Measurements from ENCODE around the gene DYRK1A.

DYRK1A gene

DNA sequence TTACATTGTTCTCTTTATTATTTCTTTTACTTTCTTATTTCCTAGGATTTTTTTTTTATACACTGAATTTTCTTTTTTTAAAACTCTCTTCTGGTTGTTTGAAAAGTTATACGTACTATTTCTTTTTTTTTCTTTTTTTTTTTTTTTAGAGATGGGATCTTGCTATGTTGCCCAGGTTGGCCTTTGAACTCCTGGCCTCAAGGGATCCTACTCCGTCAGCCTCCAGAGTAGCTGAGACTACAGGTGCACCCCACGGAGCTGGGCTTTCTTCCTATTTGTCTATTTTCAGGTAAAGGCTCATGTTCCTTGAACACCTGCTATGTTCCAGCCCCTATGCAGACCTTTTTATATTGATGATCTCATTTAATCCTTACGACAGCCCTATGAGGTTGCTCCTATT, 29.4 kb upstream of the DYRK1A start:
- H3K4me3 ChIP-seq (ENCODE audit: low read length) = no peak overlapping the region
- TF ChIP-seq, protein P1, sequence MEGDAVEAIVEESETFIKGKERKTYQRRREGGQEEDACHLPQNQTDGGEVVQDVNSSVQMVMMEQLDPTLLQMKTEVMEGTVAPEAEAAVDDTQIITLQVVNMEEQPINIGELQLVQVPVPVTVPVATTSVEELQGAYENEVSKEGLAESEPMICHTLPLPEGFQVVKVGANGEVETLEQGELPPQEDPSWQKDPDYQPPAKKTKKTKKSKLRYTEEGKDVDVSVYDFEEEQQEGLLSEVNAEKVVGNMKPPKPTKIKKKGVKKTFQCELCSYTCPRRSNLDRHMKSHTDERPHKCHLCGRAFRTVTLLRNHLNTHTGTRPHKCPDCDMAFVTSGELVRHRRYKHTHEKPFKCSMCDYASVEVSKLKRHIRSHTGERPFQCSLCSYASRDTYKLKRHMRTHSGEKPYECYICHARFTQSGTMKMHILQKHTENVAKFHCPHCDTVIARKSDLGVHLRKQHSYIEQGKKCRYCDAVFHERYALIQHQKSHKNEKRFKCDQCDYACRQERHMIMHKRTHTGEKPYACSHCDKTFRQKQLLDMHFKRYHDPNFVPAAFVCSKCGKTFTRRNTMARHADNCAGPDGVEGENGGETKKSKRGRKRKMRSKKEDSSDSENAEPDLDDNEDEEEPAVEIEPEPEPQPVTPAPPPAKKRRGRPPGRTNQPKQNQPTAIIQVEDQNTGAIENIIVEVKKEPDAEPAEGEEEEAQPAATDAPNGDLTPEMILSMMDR (conservative IDR thresholded peaks at IDR 0.05; ENCODE audit: low read length) = no peak
- no peak for DNase-seq (ENCODE audit: low read depth)

DNA sequence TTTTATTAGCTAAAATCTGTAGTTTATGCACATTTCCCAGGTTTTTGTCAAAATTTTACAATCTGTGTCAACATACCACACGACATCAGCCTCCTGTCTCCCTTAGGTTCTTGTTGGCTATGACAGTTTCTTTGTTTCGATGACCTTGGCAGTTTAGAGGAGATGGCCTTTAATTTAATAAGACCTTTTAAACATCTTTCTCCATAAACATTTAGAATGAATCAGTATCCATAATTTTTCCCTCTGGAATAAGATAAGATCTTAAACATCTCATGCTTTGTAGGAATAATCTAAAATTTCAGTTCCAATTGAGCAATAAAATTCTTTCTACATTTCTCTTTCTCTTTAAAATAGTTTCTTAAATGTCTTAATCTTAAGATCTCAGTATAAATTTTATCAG, 28.7 kb upstream of the DYRK1A start:
- peak; percentile 13 for DNase-seq (ENCODE audit: low read depth)
- no peak overlapping the region for H3K4me3 ChIP-seq (ENCODE audit: low read length)
- TF ChIP-seq, protein P1 (conservative IDR thresholded peaks at IDR 0.05; ENCODE audit: low read length) = no peak

DNA sequence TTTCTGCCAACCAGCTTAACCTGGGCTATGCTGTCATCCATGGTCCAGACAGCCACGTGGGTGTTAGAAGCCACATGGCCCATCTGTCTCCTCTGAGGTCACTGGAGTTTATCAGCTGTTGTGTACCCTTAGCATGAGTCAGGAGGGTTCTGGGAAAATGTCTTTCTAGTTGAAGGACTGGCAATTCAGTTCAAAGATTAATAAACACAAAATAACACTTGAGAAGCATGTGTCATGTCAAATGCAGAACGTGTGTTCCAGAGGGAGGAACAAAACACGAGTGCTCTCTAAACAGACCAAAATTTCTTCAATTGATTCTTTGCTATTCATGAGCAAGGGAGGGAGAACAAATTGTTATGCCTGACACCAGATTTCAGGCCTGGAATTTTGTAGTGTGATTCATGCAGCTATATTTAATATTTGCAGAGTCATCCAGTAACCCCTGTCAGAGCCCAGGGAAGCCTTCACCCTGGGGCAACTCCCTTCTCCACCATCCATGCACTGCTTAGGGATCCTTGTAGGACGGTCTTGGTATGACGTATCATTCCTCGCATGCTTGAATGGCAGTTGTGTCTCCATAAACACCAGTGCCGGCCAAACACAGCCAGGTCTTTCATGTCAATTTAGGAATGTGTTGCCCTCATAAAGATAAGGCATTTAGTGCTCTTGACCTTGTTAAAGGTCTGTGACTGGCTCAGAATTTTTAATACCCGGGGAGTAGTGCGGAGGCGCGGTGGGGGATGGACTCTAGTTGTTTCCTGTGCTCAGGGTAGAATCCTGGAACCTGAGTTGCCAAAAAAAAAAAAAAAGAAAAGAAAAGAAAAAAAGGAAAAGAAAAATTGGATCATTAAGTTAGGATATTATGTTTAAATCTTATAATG, 27.7 kb upstream of the DYRK1A start:
- peak overlapping the region; percentile 1; the same call in 1 of the 2 replicates for H3K4me3 ChIP-seq (ENCODE audit: low read length)
- TF ChIP-seq, protein P1 (conservative IDR thresholded peaks at IDR 0.05; ENCODE audit: low read length) = no peak
- DNase-seq (ENCODE audit: low read depth) = peak; percentile 95

DNA sequence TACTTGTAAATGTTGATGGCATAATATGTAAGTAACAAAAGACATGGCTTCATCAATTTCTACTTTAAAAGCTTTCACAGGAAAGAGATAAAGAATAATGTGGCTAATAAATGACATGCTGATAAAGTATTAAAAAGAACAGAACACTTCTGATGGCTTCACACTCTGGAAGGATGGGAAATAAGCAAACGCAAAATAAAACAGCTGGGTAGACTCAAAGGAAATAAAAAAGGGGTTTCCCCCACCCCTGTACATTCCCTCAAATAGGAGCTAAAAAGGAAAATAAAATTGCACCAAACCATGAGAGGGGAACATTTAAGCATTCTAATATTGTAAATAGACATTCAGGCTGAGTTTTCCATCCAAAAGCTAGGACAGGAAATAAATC, 27.0 kb upstream of the DYRK1A start:
- no peak overlapping the region for H3K4me3 ChIP-seq (ENCODE audit: low read length)
- no peak for DNase-seq (ENCODE audit: low read depth)
- TF ChIP-seq, protein P1 (conservative IDR thresholded peaks at IDR 0.05; ENCODE audit: low read length) = no peak

DNA sequence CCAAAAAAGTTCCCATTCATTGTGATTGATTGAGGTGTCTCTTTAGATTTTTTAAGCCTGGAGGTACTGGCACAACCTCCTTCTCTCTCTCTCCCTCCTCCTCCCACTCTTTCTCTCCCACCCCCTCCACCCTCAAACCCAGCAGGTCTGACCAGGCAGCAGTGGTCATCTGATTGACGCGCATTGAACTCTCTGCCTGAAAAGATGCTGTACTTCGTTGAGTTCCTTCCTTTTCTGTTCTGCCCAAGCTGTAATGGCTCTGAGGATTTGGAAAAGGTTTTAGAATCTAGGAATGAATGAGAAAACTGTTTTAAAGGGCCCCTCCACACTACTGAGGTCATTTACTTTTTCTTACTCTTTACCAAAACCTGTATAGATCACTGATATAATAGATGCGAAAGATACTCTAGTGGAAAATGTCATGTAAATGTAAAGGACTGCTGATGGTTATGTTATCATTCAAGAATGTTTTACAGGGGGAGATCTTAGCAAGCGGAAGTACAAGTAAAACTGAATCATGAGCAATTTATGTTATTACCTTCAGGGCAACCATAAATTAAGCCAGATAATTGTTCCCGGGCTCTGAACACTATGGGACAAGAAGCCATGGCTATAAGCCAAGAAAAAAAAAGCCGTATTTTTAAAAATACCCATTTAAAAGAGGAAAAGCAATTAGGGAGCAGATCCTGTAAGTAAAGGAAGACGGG, 25.2 kb upstream of the DYRK1A start:
- H3K4me3 ChIP-seq (ENCODE audit: low read length) = no peak overlapping the region
- TF ChIP-seq, protein P1 (conservative IDR thresholded peaks at IDR 0.05; ENCODE audit: low read length) = no peak
- DNase-seq (ENCODE audit: low read depth) = peak; percentile 36

DNA sequence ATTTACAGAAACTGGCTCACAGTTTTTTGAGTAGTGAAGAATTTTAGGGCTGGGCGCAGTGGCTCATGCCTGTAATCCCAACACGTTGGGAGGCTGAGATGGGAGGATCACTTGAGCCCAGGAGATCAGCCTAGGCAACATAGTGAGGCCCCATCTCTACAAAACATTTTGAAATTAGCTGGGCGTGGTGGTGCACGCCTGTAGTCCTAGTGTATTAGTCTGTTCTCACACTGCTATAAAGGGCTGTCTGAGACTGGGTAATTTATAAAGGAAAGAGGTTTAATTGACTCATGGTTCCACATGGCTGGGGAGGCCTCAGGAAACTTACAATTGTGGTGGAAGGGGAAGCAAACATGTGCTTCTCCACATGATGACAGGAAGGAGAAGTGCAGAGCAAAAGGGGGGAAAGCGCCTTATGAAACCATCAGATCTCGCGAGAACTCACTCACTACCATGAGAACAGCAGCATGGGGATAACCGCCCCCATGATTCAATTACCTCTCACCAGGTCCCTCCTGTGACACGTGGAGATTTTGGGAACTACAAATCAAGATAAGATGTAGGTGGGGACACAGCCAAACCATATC, 24.4 kb upstream of the DYRK1A start:
- no peak for DNase-seq (ENCODE audit: low read depth)
- H3K4me3 ChIP-seq (ENCODE audit: low read length) = no peak overlapping the region
- TF ChIP-seq, protein P1 (conservative IDR thresholded peaks at IDR 0.05; ENCODE audit: low read length) = no peak
